DMS114 treated with DMSO at 0.1 percent for 48 hours (cell line): ENCODE data around the gene TNPO1.
A peak's percentile ranks its signal among the peaks of the same experiment; 100 is the strongest.
"Not testable (repeated sequence)": the region's sequence is repeated elsewhere in the genome, so short reads cannot be mapped to it uniquely, and the experiment has no call there.

Experiments used
- DNase-seq: peaks from one replicate; lab custom pipeline; 2025; ENCODE audit not compliant: unreplicated experiment; lab: John Stamatoyannopoulos, UW

Gene TNPO1

DNA sequence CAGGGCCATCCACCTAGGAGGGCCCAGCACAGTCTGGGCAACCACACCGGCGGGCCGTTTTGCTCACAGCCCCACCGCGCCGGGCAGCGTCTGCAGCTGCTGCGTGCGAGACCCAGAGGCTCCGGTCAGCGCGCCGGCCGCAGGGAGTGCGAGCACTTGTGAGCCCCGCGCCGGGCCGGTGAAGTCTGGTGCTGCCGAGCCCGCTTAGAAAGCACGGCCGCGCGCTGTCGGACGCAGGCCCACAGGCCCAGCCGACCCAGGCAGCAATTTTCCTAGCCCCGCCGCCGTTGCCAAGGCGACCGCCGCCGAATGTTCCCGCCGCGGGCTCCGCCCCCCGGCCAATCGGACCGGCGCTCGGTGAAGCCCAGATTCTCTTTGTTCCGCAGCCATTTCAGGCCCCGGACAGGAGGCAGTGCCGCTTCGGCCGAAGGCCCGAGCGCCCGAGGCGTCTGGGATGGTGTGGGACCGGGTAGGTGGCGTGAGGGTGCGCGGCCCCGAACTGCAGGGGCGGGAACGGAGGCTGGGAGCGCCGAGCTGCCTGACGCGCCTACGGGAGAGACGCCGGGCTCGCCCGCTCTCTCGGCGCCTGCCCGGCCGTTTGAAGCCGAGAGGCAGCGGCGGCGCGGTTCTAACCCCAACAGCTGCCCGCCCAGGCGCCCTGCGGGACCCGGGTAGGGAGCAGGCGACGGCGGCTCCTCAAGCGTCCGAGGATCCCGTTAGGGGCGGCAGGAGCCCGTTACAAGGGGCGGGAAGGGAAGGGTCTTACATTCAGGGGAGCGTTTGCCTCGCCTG lies at the start of gene TNPO1:
TNPO1 (plus strand) TSS at position 378 of the 792 bp plus-strand sequence; CDS start at position 455, 77 bp downstream.
- DNase-seq, result peak; percentile 79

DNA sequence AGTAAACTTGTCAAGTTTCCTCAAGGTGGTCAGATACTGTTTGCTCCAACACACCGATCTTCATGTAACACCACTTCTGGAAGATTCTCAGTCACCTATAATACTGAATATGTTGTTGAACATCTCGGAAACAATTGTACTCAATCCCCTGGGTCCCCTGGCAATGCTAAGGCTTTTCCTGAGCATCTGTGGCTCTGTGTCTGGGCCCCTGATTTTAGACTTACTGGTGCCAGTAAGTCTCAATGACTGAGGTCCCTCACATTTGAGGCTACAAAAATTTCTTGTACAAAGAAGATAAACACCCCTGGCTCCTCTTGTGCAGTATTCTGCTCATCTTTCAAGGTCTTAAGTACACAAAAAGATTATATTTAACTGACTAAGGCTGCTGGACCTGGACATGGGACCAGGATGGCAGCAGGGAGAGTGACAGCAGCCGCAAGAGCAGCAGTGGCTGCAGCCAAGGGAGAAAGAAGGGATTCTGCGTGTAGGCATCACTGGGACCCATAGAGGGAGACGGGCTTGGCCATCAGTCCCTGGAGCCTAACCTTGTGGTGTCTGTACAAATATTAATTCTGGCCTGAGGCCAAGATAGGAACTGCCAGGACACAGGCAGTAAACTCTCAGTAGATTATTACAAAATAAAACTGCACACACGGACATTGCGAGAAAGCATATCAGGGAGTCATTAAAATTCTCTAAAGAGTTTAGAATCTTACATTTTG lies 49.0 kb upstream of the TNPO1 start:
- DNase-seq, result no peak

DNA sequence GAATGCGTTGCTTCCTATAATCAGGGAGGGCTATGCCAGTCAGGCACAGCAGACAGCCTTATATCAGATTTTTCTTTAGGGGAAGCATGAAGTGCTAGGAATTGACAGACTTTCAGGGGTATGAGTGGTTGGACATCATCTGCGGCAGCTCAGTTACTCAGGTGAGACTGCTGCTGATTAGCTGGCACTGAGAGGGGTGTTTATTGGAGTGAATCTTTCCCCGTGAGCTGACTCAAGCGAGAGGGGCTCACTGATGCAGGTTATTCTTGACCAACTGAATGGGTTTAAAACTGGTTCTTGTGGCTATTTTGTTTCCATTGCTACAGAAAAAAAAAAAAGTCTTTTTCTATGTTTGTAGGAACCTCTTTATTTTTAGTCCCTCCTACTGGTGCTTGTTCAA lies 46.2 kb upstream of the TNPO1 start:
- DNase-seq, result no peak

DNA sequence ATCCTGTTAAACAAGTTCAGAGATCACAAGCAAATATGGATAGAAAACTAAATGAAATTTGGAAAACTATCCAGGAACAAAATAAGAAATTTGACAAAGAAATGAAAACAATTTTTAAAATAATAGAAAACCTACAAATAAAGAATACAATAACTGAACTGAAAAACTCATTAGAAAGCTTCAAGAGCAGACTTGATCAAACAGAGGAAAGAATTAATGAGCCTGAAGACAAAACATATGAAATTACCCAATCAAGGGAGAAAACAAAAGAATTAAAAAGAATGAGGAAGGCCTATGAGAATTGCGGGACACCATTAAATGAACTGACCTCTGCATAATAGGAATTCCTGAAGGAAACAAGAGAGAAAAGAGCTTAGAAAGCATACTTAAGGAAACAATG lies 39.8 kb upstream of the TNPO1 start:
- DNase-seq, result no peak

DNA sequence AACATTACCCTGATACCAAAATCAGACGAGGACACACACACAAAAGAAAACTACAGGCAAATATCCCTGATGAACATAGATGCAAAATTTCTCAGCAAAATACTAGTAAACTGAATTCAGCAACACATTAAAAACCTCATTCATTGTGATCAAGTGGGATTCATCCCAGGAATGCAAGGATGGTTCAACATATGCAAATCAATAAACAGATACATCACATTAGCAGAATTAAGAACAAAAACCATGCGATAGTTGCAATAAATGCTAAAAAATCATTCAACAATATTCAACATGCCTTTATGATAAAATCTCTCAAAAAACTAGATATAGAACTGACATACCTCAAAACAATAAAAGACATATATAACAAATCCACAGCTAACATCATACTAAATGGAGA lies 36.9 kb upstream of the TNPO1 start:
- DNase-seq, result no peak

DNA sequence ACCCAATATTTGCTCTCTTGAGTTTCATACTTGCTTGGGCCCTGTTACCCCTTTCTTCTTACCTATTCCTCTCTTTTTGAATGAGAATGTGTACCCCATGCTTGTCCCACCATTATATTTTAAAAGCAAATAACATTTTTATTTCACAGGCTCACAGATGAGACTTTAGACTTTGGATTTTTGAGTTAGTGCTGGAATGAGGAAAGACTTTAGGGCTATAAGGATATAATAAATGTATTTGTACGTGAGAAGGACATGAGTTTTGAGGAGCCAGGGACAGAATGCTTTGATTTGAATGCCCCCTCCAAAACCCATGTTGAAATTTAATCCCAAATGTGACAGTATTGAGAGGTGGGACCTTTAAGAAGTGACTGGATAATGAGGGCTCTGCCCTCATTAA lies 33.1 kb upstream of the TNPO1 start:
- DNase-seq, result no peak

DNA sequence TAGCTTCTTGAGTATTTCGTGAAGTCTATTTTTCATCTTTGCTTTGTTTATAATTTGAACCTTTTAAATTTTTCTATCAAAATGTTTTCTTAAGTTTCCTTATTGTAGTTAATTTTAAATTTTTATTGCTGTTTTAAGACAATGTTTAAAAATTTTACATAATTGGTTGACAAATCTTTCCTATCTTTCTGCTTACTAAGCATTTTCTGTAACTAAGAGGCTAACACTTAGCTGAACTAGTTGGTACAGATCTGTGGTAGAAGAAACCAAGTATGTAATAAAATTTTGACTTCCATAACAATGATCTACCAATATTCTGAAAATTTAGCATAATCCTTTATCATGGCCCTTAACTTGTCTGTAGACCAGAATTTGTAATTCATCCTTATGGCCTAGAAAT lies 32.3 kb upstream of the TNPO1 start:
- DNase-seq, result no peak

DNA sequence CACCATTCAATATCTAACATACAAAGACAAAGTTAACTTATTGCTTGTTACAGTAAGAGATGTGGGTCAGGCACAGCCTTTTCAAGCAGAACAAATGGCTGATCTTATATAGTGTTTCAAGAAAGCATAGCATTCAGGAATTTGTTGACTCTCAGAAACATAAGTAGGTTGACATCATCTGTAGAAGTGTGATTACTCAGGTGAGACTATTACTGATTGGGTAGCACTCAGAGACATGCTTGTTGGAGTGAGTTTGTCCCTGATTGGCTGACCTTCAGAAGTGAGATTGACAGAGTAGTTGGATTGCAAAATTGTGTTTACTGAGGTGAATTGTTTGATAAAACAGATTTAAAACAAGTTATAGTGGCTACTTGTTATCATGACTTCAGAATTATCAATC lies 30.7 kb upstream of the TNPO1 start:
- no peak for DNase-seq

DNA sequence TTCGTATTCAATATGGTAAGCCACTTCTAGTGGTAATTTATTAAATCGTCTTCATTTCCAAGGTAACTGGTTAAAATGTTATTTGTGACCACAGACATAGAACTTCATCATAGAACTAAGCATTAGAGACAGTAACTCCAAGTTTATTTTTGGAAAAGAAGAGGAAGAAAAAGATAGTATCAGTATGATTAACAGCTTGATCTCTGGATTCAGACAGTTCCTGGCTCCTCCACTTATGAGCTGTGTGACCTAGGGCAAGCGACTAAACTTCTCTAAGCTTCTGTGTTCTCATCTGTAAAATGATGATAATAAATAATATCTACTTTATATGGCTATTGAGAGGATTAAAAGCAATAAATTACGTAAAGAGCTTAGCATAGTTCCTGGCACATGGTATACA lies 29.8 kb upstream of the TNPO1 start:
- DNase-seq, result no peak

DNA sequence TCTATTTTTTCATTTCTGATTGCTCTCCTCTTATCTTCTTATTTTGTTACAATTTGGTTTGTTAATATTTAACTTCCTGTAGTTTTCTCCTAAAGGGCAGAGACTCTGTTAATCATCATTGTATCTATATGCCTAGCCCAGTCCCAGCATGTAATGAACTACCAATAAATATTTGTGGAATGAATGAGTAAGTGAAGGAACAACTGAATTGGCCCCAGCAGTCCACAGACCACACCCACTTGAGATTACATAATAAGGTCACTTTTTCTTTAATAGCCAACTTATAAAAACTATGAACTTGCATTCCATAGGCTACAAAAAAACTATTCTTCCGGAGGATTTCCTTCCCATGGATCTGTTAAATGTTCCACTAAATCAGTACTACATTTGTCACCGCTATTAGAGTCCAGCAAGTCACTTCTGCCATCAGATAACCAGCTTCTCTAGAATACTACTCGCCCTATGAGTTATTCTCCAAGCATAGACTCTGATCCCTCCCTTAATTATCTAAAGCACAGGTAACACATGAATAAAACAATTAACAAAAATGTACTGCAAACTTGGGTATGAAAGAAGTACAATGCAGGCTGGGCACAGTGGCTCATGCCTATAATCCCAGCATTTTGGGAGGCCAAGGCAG lies 27.5 kb upstream of the TNPO1 start:
- DNase-seq, result no peak

DNA sequence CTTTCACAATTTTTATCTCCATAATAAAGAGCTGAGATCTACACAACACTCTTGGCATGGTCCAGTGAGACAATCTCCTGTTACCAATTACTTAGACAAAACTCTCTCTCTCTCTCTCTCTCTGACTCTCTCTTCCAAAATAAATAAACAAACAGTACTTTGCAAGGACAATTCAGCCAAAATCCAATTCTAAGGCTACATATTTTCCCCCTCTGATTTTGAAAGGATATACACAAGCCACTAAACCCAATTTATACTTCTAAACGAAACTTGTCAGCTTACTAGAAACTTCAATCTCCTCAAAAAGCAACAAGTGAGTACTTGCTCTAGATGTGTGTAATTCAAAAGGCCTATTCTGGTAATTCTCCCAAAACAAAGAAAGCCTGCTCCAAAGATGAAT lies 26.3 kb upstream of the TNPO1 start:
- DNase-seq, result no peak

DNA sequence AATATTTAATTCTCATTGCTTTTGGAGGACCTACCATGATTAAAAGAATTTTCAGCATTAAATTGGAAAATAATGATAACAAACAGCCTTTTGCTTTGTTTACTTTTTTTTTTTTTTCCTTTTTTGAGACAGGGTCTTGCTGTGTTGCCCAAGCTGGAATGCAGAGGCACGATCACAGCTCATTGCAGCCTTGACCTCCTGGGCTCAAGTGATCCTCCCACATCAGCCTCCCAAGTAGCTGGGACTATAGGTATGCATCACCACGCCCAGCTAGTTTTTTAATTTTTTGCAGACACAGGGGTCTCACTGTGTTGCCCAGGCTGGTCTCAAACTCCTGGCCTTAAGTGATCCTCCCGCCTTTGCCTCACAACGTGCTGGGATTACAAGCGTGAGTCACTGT lies 23.8 kb upstream of the TNPO1 start:
- DNase-seq, result not testable (repeated sequence)

DNA sequence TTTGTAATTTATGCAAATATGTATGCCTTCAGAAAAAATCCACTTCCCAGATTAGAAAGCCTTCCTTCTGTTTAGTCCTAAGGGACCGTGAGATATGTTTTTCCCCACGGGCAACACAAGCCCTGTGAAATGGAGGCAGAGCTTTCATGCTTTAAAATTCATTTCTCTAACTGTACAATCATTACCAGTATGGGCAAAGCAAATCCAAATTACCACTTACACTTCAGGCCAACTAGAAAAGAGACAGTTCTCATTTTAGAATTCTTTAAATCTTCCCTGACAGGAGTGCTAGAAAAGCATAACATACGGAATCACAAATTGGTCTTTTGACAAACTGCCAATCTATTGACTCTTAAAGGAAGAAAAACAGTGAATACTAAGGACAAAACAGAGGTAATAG lies 20.5 kb upstream of the TNPO1 start:
- DNase-seq, result no peak

DNA sequence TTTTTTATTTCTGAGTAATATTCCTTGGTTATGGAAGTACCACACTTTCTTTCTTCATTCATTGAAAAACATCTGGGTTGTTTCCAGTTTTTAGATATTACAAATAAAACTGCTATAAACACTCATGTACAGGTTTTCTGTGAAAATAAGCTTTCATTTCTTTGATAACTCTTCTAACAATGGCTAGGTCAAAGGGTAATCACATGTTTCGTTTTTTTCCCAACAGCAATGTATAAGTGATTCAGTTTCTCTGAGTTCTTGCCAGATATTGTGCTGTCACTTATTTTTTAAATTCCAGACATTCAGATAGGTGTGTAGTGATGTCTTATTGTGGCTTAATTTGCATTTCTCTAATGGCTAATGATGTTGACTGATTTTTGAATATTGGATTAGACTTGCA lies 16.7 kb upstream of the TNPO1 start:
- DNase-seq, result no peak

DNA sequence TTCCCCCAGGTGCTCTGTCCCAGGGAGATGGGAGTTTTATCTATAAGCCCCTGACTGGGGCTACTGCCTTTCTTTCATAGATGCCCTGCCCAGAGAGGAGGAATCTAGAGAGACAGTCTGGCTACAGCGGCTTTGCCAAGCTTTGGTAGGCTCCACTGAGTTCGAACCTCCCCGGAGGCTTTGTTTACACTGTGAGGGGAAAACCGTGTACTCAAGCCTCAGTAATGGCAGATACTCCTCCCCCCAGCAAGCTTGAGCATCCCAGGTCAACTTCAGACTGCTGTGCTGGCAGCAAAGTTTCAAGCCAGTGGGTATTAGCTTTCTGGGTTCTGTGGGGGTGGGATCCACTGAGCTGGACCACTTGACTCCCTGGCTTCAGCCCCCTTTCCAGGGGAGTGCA lies 7.8 kb upstream of the TNPO1 start:
- DNase-seq, result not testable (repeated sequence)

DNA sequence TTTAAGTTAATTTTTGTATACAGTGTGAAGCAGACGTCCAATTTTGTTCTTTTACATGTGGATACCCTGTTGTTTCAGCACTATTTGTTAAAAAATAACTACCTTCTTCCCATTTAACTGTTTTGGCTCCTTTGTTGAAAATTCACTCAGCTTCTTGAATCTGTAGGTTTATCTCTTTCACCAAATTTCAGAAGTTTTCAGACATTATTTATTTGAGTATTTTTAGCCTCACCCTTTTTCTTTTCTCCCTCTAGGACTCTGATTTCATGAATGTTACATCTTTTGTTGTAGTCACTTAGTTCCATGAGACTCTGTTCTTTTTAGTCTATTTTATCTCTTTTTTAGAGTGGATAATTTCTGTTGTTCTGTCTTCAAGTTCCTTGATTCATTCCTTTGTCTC lies 4.6 kb upstream of the TNPO1 start:
- no peak for DNase-seq

DNA sequence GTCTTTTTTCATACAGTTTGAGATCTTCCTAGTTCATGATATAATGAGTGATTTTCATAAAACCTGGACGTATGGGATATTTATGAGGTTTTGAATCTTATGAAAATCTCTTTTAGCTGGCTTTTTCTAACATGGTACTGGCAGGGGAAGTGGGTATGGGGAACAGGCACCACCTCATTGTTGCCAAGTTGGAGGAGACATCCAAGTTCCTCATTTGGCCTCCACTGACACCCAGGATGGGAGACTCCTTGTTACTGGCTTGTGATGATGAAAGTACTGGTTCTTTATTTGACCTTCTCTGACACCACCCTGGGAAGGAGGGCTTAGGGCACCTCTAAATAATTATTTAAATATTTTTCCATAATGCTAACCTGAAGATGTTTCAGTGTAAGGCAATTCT lies 4.0 kb upstream of the TNPO1 start:
- DNase-seq, result no peak

DNA sequence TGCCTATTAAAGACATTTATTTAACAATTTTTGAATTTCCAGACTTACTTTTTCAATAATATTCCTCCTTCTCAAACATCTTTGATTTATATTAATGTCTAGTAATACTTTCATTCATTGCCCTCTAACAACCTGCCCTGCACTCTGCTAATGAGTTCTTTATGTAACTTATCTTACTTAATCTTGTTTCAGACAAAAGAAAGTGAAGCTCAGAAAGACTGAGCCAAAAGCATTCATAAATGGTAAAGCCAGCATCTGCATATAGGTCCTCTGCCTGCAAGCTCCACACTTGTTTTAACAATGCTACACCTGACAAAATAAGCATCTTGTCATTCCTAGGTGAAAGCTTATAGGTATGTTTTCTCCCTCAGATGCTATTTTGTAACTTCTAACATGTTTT lies 2.4 kb upstream of the TNPO1 start:
- DNase-seq, result no peak

DNA sequence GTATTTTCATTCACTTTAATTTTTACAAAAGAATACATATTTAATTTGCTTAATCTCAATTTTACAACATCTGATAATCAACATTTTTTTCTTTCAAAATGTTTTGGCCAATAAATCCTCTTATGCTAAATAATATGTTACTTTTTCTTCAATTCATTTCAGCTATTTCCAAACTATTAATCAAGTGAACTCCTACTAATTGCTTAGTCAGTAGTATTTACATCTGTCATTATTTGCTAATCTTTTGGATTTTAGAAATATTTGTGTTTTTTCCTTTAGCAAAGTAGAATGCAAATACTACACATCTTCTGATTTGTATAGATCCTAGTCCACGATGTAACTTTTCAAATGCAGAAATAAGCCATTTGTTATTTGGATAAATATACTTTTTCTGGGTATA lies 1.6 kb upstream of the TNPO1 start:
- no peak for DNase-seq

DNA sequence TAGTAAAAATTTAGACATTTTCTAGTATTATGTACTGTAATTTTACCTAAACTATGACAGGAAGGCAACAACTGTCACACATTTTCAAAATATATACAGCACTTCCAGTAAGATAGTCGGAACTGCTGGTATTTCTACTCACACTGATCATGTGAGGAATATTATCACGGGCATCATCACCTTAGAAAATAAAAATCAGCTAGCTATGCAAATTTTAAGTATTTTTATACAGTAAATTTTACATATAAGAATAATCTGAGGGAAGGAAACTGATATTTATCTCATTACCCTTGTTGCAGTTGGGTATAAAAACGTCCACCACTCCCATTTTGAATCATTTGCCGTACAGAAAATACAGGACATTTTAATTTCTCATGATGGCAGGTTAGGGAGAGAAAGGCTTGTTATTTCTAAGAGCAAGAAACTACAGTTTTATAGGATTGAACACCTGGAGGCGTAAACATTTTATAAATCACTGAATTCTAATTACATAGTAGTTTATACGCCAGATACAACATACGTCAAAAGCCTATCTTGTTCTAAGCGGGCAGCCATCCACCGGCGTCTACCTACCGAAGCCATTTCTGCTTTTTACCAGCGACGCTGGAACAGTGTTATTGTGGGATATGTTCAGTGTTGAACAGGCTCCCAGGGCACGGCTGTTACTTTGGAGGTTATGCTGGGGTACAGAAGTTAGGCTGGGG lies 729 bp upstream of the TNPO1 start:
- DNase-seq, result peak; percentile 61

DNA sequence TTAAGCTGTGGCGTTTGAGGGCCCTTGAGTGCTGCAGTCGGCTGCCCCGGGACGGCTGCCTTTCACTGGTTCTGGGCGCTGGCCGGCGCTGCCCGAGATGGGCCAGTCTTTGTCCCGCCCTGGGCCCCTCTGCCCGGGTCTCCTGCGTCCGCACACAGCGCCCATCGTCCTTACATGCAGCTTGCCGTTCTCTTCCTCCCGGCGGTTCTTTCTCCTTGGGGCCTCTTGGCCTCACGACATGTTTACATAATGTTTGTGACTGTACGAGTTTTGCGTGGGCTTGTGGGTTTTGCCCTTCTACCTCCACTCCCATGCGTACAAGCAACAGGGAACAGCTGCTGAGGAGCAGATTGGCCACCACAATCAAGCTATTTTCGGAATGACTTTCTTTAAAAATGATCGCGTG lies 618 bp downstream of the TNPO1 start:
- peak; percentile 40 for DNase-seq
